Measurements from ENCODE around the gene KIF2C.

GRCh38 chr1:44811234-44811633 lies 71.6 kb downstream of the KIF2C start:
- TF ChIP-seq CTCF (IDR thresholded peaks at IDR 0.05) (no peak), EZH2 (IDR thresholded peaks at IDR 0.05; ENCODE audit: borderline replicate concordance, insufficient read depth, low read depth, low read length, poor library complexity, severe bottlenecking) (no peak)

Measured in B cell (primary cell).